ENCODE data around the gene TKT. TPM values are rescaled to one million over a fixed set of nuclear protein-coding genes. Genes with fewer than 3 reads are reported as not detected.

The TKT gene
- total and polyA plus RNA-seq, 2 of the 13 experiments (the other 11 are each of a cell fraction or from before 2014, with no cell fraction given) = 150 to 238 TPM

DNA sequence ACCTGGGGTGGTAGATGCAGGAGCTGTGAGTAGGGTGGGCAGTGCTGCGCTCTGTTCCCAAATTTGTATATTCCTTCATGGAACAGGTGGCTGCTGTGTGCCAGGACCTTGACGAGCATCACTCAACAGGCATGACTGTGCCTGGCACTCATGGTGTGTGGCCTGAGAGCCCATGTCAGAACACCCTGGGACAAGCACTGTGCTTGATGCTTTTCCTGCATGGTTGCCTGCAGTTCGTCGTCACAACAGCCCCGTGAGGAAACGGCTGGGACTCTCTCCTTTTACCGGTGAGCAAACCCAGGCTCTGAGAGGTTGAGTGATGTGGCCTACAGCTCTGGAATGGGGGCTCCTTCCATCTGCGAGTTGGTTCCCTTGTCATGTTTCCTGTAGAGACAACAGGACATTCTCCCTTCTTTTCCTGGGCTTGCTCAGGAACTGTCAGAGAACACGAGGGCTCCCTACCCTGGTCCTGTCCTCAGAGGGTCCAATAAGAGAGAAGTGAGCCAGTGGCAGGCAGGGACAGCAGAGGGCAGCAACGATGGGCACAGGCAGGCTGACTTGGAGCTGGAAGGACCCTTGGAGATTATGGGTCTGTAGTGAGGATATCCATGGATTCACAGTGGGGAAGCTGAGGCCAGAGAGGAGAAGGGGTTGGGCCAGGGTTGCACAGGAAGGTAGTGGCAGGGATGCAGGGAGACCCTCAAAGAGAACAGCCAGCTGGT lies 57.4 kb downstream of the TKT start:
- BruUV-seq (replicated peaks) = no TSS peak
- ChIA-PET POLR2A (interaction anchor here (1.1 kb wide), 1 partner anchor 23 kb away, joined by 4 read pairs; no protein-coding TSS in a partner anchor), CTCF (ENCODE audit: low intra/inter-chr PET ratio, low total read pairs) (interaction anchor here (0.9 to 3.4 kb wide), 3 partner anchors 64 to 86 kb away, joined by 3 to 81 read pairs (median 4); no protein-coding TSS in a partner anchor)
- peak overlapping the region; percentile 54 for H3K4me2 ChIP-seq (ENCODE audit: low read depth, low read length)
- H2AFZ ChIP-seq (ENCODE audit: low read length) = no peak overlapping the region
- H3K27ac ChIP-seq (ENCODE audit: extremely low read length, insufficient read depth, low read length) = no peak overlapping the region
- no peak for DNase-seq (ENCODE audit: low spot score)
- H4K20me1 ChIP-seq (ENCODE audit: insufficient read depth, low read length) = no peaks in the 10 kb centered on the region
- no peaks in the 10 kb centered on the region for H3K27me3 ChIP-seq (ENCODE audit: control insufficient read depth in 1 of 2, insufficient read depth in 2 of 2, low read length in 2 of 2)
- no peak overlapping the region for H3K9ac ChIP-seq (ENCODE audit: insufficient read depth, low read depth, low read length)
- H3K4me1 ChIP-seq (ENCODE audit: insufficient read depth, low read length) = peaks cover 38% of the 10 kb centered on the region
- in situ Hi-C loops (cut with HindIII; ENCODE audit: extremely low pct_ligation_motif_present, low pct_unique_long_range_greater_than_20kb) = loop anchor here (5.0 kb wide), 1 partner anchor 66 kb away; the partner anchor contains the start of gene RFT1
- 70% methylated on average over 4 of the region's 10 CpGs for WGBS (ENCODE audit: low lambda C conversion rate)
- intact Hi-C loops (cut with micrococcal nuclease; ENCODE audit: unreplicated experiment) = loop anchor here (5.0 kb wide), 1 partner anchor 514 kb away; no protein-coding TSS in a partner anchor
- H3K36me3 ChIP-seq (replicated peaks in 1 of 2; ENCODE audit: control insufficient read depth in 1 of 2, insufficient read depth in 2 of 2, low read length in 2 of 2) = no peaks in the 10 kb centered on the region
- no peaks in the 10 kb centered on the region for H3K79me2 ChIP-seq (ENCODE audit: insufficient read depth, low read length)
- H3K9me3 ChIP-seq (ENCODE audit: low read length) = no peaks in the 10 kb centered on the region
- peak; percentile 41 for ATAC-seq
- H3K4me3 ChIP-seq (replicated peaks in 1 of 3; ENCODE audit: insufficient read depth in 1 of 3, low read depth in 2 of 3, low read length in 3 of 3) = 0 out of 6 replicates have a peak overlapping the region, but pooled peaks of 1 of the 3 experiments have one; percentile 19
- FAIRE-seq = no peak
- TF ChIP-seq SP140L (CRISPR knock-in tag; IDR thresholded peaks at IDR 0.05; ENCODE audit: borderline replicate concordance) (no peak), STAG1 (CRISPR knock-in tag; IDR thresholded peaks at IDR 0.05) (peak; percentile 39; the same call in 1 of the 2 replicates)
- TF ChIP-seq, protein P1, sequence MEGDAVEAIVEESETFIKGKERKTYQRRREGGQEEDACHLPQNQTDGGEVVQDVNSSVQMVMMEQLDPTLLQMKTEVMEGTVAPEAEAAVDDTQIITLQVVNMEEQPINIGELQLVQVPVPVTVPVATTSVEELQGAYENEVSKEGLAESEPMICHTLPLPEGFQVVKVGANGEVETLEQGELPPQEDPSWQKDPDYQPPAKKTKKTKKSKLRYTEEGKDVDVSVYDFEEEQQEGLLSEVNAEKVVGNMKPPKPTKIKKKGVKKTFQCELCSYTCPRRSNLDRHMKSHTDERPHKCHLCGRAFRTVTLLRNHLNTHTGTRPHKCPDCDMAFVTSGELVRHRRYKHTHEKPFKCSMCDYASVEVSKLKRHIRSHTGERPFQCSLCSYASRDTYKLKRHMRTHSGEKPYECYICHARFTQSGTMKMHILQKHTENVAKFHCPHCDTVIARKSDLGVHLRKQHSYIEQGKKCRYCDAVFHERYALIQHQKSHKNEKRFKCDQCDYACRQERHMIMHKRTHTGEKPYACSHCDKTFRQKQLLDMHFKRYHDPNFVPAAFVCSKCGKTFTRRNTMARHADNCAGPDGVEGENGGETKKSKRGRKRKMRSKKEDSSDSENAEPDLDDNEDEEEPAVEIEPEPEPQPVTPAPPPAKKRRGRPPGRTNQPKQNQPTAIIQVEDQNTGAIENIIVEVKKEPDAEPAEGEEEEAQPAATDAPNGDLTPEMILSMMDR (CRISPR knock-in tag; IDR thresholded peaks at IDR 0.05) = peak; percentile 60
